Skeletal muscle tissue (tissue), 4 donors: ENCODE results near the gene CCDC57. TPM values are rescaled to one million over a fixed set of nuclear protein-coding genes. Genes with fewer than 3 reads are reported as not detected.
A peak's percentile ranks its signal among the peaks of the same experiment; 100 is the strongest.
"Not testable (repeated sequence)": the region's sequence is repeated elsewhere in the genome, so short reads cannot be mapped to it uniquely, and the experiment has no call there.

Experiments
- H3K27ac ChIP-seq: one replicate; pipeline ENCODE4 v1.7.0; 2013; ENCODE audit warnings: mild to moderate bottlenecking, low read depth, low read length, inconsistent platforms
- H3K27me3 ChIP-seq, 3 donors: one replicate each; pipeline ENCODE4 v1.7.0; 2013; ENCODE audit warnings: low read length in 3 of 3; ENCODE audit not compliant: control insufficient read depth in 3 of 3, insufficient read depth in 3 of 3
- H3K36me3 ChIP-seq, 3 donors: one replicate each; pipeline ENCODE4 v1.7.0; 2013; ENCODE audit warnings: low read length in 3 of 3; ENCODE audit not compliant: control insufficient read depth in 3 of 3, insufficient read depth in 3 of 3
- H3K4me1 ChIP-seq, 3 donors: one replicate each; pipeline ENCODE4 v1.7.0; 2013; ENCODE audit warnings: low read length in 3 of 3, mild to moderate bottlenecking in 3 of 3; ENCODE audit not compliant: control insufficient read depth in 3 of 3, insufficient read depth in 3 of 3
- H3K4me3 ChIP-seq, 3 donors: one replicate each; pipeline ENCODE4 v1.7.0; 2013; ENCODE audit warnings: low read length in 3 of 3
- H3K9ac ChIP-seq, 3 donors: one replicate each; pipeline ENCODE4 v1.7.0; 2013; ENCODE audit warnings: low read length in 3 of 3, mild to moderate bottlenecking in 3 of 3, moderate library complexity in 2 of 3, low read depth in 1 of 3
- H3K9me3 ChIP-seq, 3 donors: one replicate each; pipeline ENCODE4 v1.7.0; 2013; ENCODE audit warnings: low read length in 3 of 3; ENCODE audit not compliant: control insufficient read depth in 3 of 3
- total RNA-seq: library from RNA; depleted of rRNA; stranded (reverse); fragments of >200 nt; gene quantifications from one replicate; pipeline ENCODE4 v1.2.3, GENCODE V29; 2014
- donor health status: Osteomylitis.

The CCDC57 gene
- 11.5 TPM for total RNA-seq

- H3K4me3 ChIP-seq: peak within 1 kb of the TSS; percentile 74 to 82 (median 79)
- H3K9ac ChIP-seq: peak within 1 kb of the TSS; percentile 81 to 91 (median 82)
- H3K36me3 ChIP-seq: no peaks in the 10 kb centered on the region
- H3K9me3 ChIP-seq: no peaks in the 10 kb centered on the region
- H3K27me3 ChIP-seq: no peaks in the 10 kb centered on the region
- peaks cover 28 to 38% (median 38%) of the 10 kb centered on the region in 3 donors for H3K4me1 ChIP-seq
- H3K27ac ChIP-seq: peak within 1 kb of the TSS; percentile 71
Measured at GRCh38 chr17:82212331-82213250, at the start of gene CCDC57. Gene CCDC57, minus strand, starts transcription at chr17:82212842. Its CDS starts 10,898 bp downstream, at chr17:82201944.

GRCh38 chr17:82262344-82262743 lies 49.7 kb upstream of the CCDC57 start:
- peaks cover 16 to 23% (median 16%) of the 10 kb centered on the region in 3 donors for H3K4me1 ChIP-seq
- peak overlapping the region in 1 of 3 donors; percentile 9 for H3K9ac ChIP-seq
- H3K9me3 ChIP-seq: no peaks in the 10 kb centered on the region
- peaks cover 67 to 69% (median 67%) of the 10 kb centered on the region in 3 donors for H3K36me3 ChIP-seq
- H3K27me3 ChIP-seq: no peaks in the 10 kb centered on the region
- H3K4me3 ChIP-seq: no peak overlapping the region
- H3K27ac ChIP-seq: no peak overlapping the region

- peaks cover 66 to 79% (median 75%) of the 10 kb centered on the region in 3 donors for H3K36me3 ChIP-seq
- not testable (repeated sequence) for H3K27ac ChIP-seq, H3K4me1 ChIP-seq, H3K9ac ChIP-seq, H3K4me3 ChIP-seq, H3K9me3 ChIP-seq, H3K27me3 ChIP-seq
Measured at GRCh38 chr17:82259972-82260961, 47.6 kb upstream of the CCDC57 start.

- Histone ChIP-seq H3K9me3 (no peaks in the 10 kb centered on the region), H3K9ac (no peak overlapping the region), H3K36me3 (peaks cover 53 to 66% (median 64%) of the 10 kb centered on the region in 3 donors), H3K4me1 (peaks cover 0 to 5% (median 3%) of the 10 kb centered on the region in 3 donors), H3K4me3 (no peak overlapping the region), H3K27me3 (no peaks in the 10 kb centered on the region), H3K27ac (no peak overlapping the region)
Measured at GRCh38 chr17:82258555-82258954, 45.9 kb upstream of the CCDC57 start.

GRCh38 chr17:82257473-82257872 lies 44.8 kb upstream of the CCDC57 start:
- peak overlapping the region in 1 of 3 donors; percentile 9 for H3K9ac ChIP-seq
- no peak overlapping the region for H3K4me3 ChIP-seq
- H3K4me1 ChIP-seq: peaks cover 0 to 5% (median 3%) of the 10 kb centered on the region in 3 donors
- no peaks in the 10 kb centered on the region for H3K27me3 ChIP-seq
- no peak overlapping the region for H3K27ac ChIP-seq
- no peaks in the 10 kb centered on the region for H3K9me3 ChIP-seq
- peaks cover 58 to 69% (median 67%) of the 10 kb centered on the region in 3 donors for H3K36me3 ChIP-seq

GRCh38 chr17:82256242-82256885 lies 43.7 kb upstream of the CCDC57 start:
- Histone ChIP-seq H3K27ac (no peak overlapping the region), H3K4me3 (no peak overlapping the region)

GRCh38 chr17:82255402-82255972 lies 42.8 kb upstream of the CCDC57 start:
- no peak overlapping the region for H3K9ac ChIP-seq

More at GRCh38 chr17:82256242-82256885, 43.7 kb upstream of the CCDC57 start:
- peaks cover 0 to 5% (median 3%) of the 10 kb centered on the region in 3 donors for H3K4me1 ChIP-seq
- H3K27me3 ChIP-seq: no peaks in the 10 kb centered on the region
- no peaks in the 10 kb centered on the region for H3K9me3 ChIP-seq
- H3K36me3 ChIP-seq: peaks cover 58 to 68% (median 68%) of the 10 kb centered on the region in 3 donors
- no peak overlapping the region for H3K9ac ChIP-seq

GRCh38 chr17:82254746-82255145 lies 42.1 kb upstream of the CCDC57 start:
- peaks cover 58 to 68% (median 67%) of the 10 kb centered on the region in 3 donors for H3K36me3 ChIP-seq
- not testable (repeated sequence) for H3K4me1 ChIP-seq, H3K9me3 ChIP-seq, H3K27ac ChIP-seq, H3K27me3 ChIP-seq, H3K9ac ChIP-seq, H3K4me3 ChIP-seq

More at GRCh38 chr17:82255402-82255972, 42.8 kb upstream of the CCDC57 start:
- H3K36me3 ChIP-seq: peaks cover 58 to 68% (median 68%) of the 10 kb centered on the region in 3 donors
- no peaks in the 10 kb centered on the region for H3K9me3 ChIP-seq
- H3K4me1 ChIP-seq: peaks cover 0 to 5% (median 3%) of the 10 kb centered on the region in 3 donors
- H3K27ac ChIP-seq: no peak overlapping the region
- H3K4me3 ChIP-seq: no peak overlapping the region
- H3K27me3 ChIP-seq: no peaks in the 10 kb centered on the region

- not testable (repeated sequence) for H3K27ac ChIP-seq, H3K9me3 ChIP-seq, H3K9ac ChIP-seq, H3K27me3 ChIP-seq, H3K4me1 ChIP-seq, H3K4me3 ChIP-seq
- H3K36me3 ChIP-seq: peaks cover 59 to 68% (median 67%) of the 10 kb centered on the region in 3 donors
Measured at GRCh38 chr17:82254096-82254495, 41.5 kb upstream of the CCDC57 start.
